OCI-LY1 (cell line): Measurements from ENCODE around the gene MLLT6.

Experiments
- CTCF ChIP-seq: fragments of 200-600 bp; sonication (generic), shearing (Covaris generic); IDR thresholded peaks from 2 replicates; pipeline ENCODE4 v1.5.1; 2017; ENCODE audit warnings: mild to moderate bottlenecking, antibody characterized with exemption, low read length, moderate library complexity, mixed read lengths
- EZH2 ChIP-seq: fragments of 200-600 bp; sonication (generic), shearing (Covaris generic); IDR thresholded peaks from 2 replicates; pipeline ENCODE4 v1.8.0; 2017; ENCODE audit warnings: borderline replicate concordance, mixed run types, mild to moderate bottlenecking, antibody characterized with exemption, low read length, moderate library complexity, mixed read lengths

- TF ChIP-seq CTCF (no peak), EZH2 (no peak)
These were observed 48.0 kb downstream of the MLLT6 start for GRCh38 chr17:38753071-38753506.
